ENCODE results near the gene SLC16A10. TPM values are rescaled to one million over a fixed set of nuclear protein-coding genes. Genes with fewer than 3 reads are reported as not detected.

SLC16A10 gene
- total and polyA plus RNA-seq, 2 of the 8 experiments (the other 6 are each of a cell fraction or from before 2014, with no cell fraction given), result 18.6 to 23.2 TPM

GRCh38 chr6:111171577-111172400 is 84.5 kb downstream of the SLC16A10 start (continued):
- TF ChIP-seq RFX5 (IDR thresholded peaks at IDR 0.05; ENCODE audit: borderline replicate concordance, low read depth, low read length), result no peak
- TF ChIP-seq TCF12 (IDR thresholded peaks at IDR 0.05; ENCODE audit: low read depth, low read length), result no peak
- no peak for TF ChIP-seq SAP30 (IDR thresholded peaks at IDR 0.05; ENCODE audit: insufficient read depth, insufficient replicate concordance, low read length)
- TF ChIP-seq SP2 (IDR thresholded peaks at IDR 0.05; ENCODE audit: low read length), result no peak
